ENCODE results near the gene ITIH4.

ITIH4 gene

DNA sequence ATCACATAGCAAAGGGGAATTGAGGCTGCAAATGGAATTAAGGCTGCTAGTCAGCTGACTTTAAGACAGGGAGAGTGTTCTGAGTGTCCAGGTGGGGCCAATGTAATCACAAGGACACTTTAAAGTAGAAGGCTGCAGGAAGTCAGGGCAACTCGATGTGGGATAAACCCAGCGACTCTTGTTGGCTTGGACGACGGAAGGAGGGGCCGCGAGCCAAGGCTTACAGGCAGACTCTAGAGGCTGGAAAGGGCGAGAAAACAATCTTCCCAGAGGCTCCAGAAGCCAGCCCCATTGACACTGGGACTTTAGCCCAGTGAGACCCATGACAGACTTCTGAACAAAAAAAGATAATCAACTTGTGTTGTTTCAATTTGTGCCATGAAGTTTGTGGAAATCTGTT, 17.3 kb upstream of the ITIH4 start:
- DNase-seq = no peak

DNA sequence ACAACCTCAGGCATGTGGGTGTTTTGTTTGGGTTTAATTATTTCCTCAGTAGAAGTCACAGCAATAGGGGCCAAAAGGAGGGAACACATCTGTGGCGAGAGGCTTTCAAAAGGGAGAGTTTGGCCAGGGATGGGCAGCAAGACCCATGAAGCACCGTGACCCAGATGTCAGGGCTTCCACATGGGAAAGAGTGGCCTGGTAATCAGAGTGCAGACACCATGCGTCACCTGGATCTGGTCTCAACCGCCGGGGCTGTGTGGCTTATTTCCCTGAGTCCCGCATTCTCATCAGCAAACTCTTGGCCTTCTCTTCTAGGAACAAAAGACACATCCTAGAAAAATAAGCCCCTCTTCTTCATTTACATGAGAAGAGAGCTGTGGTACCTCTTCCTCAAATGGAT, 16.8 kb upstream of the ITIH4 start:
- DNase-seq = no peak

DNA sequence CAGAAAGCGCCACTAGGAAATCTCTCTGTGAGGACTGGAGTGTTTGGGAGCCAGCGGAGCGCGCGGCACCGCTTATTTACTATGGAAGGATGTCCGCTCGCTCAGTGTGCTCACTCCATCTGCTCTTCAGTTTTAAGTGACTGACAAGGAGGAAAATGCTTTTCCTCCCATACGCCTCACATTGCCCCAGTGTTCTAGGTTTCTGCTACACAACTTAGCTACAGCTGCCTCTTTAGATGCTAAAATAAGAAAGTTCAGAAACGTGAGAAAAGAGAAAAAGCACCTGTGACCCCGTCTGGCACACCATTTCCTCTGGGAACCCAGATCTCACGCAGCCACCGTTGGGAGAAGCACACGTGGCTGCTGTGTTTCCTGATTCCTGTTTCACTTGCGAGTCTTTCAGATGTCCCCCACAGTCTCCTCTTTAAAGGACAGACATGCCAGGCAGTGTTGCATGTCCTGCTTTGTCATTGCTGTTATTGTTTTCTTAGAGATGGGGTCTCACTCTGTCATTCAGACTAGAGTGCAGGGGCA, 16.0 kb upstream of the ITIH4 start:
- no peak for DNase-seq

DNA sequence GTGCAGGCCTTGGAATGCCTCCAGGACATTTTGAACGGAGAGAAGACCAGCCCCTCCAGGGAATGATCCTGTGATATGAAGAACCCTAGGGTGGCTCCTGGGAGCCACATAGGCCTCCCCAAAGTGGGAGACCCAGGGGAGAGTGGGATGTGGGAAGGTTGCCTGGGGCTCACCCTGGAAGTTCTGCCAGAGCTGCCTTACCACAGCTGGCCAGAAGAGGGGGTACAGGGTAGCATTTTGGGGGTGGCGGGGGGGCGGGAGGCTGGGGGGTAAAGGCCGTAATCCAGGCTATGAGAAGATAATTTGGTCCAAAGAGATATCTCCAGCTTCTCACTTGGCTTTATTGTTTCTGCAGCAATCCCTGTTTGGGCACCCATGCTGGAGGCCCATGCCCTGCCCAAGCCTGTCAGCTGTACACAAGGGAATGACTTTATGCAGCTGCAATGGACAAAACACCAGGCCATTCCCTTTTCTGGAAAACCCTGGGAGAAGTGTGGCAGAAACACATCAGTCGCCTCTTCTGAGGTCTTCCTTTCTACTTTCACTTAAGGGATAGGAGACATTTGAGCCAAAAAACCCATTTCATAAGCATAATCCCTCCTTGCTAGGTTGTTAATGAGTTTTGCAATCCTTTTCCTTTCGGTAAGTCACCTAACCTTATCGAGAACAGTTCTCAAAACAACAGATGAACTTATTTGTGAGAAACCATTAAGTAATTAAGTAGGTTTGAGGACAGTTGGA, 15.4 kb upstream of the ITIH4 start:
- peak; percentile 56 for DNase-seq

DNA sequence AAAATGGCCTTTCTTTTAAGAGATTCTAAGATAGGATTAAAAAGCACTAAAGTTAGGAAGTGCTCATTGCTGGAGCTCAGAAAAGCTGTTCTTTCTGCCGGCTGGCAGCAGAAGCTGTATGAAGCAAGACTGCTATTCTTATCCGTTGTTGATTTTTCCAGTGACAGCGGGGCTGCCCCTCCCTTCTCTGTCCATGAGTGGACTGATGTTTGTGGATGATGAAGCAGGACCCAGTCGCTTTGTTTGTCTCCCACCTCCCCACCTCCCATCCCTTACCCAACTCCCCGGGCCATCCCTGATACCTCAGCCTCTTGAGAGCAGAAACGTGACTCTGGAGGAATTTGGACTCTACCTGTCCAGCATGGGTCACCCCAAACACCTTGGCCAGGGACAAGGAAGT, 14.7 kb upstream of the ITIH4 start:
- DNase-seq = no peak

DNA sequence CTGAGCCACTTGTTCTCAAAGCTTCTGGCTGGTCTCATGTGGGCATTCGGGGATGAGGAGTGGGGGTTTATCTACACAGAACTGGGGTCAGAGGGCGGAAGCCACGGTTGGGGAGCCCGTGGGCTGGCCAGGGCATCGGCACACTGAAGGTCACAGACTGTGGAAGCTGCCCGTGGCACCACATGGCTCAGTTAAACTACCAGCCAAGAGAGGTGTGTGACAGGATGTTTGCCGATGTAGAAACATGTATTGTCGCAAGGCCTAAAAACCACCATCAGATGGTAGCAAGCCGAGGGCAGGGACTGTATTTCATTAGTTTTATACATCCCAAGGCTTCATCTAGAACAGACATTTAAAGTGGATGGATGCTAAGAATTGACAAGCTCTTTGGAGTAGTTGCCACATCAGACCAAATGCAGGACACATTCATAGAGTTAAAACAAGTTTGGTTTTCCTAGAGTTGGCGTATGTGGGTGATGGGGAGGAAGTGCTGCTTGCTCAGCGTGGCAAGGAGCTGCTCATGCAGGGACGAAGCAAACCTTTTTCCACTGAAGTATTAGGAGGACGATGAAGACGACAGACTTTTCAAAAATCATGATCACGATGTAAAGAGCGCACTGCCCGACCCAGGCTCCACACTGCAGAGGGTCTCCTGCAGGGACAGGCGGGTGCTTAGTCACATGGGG, 14.0 kb upstream of the ITIH4 start:
- no peak for DNase-seq

DNA sequence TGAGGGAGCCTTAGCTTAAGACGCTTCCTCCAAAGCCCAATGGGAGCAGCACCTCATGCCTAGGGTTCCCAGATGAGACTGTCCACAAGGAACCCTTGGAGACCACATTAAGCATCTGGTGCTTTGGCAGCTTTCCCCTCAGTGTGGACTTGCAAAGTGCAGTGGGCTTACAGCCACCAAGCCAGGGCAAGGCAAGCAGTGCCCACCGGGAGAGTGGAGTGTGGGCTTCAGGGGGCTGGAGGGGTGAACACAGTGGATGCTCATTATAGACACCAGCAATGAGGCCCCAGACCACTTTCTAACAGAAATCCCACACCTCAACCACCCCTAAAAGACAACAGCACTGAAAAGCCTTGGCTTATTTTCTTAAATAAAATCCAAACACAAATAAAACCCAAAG, 13.4 kb upstream of the ITIH4 start:
- DNase-seq = no peak

DNA sequence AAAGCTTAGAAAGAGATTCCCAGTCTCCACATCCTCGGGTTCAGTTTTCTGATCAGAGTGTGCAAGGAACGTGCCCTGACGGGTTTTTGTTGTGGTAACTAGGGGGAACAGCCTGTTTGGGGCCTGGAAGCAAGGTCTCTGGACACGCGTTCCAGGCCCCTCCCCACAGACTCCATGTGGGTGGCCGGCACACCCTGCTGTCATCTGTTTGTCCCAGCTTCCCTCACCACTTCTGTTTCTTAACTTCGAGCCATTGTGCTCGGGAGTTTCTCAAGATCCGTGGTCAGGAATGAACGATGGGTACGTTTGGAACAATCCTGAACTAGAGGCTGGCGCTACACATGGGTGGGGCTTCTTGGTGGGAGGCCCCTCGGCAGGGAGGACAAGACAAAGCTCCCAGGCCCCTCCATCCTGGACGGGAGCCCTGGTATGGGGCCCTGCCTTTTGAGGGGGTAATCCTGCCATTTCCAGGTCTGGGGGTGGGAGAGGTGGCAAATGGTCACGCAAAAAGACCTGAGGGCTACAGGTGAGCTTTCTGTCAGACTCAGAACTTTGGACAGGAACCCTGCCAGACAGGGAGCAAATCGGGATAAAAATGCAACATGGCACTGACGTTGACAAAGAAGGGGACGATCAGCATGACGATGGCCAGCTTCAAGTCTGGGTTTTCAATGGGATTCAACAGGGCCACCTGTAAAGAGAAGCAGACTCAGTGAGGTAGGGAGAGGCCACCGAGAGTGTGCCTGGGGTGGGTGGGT, 12.8 kb upstream of the ITIH4 start:
- DNase-seq = no peak

DNA sequence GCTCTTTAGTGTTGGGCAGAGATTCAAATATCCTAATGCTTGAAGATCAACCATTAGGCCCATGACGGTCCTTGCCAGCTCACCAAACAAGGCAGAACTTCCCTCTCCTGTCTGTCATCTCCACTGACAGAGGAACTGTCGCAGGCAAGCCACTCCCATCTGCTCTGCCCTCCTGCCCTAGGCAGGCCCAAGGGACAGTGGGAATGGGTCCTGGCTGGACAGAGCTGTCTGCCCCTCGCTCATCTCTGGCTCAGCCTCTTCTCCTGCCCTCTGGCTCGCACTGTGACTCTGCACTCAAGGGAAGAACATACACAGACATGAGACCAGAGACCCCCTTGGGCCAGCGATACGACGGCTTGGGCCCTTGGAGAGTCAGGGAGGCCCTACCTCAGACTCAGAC, 12.0 kb upstream of the ITIH4 start:
- DNase-seq = no peak

DNA sequence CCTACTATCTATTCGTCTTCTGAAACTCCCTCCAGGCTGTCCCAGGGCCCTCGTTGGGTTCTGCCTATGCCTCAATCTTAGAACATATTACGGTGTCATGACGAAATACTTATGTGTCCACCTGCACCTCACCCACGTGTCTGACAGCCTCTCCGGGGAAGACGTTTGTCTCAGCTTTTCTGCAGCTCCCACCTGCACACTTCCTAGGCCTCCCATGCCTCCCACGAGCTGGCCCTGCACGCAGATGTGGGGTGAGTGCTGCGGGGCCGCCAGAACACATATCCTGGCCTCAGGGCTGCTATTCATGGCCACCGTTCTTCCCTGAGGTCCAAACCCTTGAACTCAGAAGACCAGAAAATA, 11.5 kb upstream of the ITIH4 start:
- no peak for DNase-seq

DNA sequence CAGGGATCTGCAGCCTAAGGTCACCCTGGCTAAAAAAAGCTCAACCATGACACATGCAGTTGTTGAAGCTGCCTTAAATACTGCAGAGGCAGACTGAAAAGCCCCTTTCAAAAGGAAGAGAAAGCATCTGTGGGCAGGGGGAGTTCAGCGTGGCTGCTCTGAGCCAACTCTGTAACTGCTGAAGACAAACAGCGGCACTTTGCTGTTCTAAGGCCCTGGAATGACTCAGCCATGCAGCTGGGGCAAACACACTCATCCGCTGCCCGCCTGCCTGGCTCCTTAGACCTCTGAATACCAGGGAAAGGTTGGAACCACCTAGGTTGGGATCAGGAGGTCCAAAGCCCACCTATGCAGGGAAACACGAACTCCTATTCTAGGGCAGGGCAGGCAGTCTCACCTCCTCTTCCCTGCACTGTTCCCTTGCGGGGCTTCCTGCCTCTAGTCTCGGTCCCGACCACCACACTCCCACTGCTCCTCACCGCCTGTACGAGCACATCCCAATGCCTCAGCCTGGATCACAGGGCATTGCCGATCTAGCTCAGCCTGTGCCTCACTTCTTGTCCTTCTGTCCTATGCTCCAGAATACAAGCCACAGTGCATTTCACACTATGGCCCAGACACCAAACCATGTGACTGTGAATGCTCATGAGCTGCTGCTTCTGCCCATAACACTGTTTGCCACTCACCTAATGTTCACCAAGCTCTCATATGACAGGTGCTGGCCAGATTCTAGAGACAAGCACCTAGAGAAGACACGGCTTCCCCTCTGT, 10.9 kb upstream of the ITIH4 start:
- DNase-seq = no peak

DNA sequence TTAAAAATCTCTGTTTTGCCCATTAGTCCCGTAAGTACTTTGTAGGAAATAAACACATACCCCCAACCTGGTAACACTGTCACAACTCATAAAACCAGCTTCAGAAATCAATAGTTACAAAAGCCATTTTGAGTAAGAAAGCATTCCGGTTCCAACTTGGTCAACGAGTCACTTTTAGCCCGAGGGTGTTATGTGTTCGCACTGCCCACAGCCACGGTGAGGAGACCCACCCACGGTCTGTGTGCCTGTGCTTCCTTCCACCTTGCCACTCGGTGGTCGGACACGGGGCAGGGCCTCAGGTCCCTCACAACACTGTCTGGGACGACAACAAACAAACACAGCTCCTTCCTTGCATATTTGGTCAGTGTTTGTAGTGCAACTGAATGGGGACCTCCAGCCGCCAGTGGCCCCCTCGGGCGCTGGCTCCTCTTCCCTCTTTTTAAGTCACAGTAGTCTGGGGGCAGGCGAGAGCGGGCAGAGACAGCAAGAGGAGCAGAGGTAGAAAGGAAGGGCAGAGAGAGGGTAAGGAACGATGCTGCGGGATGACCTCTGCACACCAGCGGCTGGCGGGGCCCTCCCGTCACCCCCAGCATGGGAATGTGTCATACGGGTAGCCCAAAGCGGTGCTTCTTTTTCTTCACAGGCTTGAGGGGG, 9.5 kb upstream of the ITIH4 start:
- no peak for DNase-seq

DNA sequence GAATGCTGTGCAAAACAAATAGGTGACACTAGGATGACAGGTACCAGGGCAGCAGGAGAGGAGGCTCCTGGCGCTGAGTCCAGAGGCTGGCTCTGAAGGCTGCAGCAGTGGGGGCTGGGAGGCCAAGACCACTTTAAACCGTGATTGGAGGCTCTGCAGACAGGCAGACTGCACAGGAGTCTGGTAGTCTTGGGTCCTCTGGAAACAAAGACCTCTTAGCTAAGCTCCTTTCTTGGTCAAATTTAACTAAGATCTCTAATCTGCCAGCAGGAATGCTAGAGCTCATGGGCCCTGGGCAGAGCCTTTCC, 8.8 kb upstream of the ITIH4 start:
- no peak for DNase-seq

DNA sequence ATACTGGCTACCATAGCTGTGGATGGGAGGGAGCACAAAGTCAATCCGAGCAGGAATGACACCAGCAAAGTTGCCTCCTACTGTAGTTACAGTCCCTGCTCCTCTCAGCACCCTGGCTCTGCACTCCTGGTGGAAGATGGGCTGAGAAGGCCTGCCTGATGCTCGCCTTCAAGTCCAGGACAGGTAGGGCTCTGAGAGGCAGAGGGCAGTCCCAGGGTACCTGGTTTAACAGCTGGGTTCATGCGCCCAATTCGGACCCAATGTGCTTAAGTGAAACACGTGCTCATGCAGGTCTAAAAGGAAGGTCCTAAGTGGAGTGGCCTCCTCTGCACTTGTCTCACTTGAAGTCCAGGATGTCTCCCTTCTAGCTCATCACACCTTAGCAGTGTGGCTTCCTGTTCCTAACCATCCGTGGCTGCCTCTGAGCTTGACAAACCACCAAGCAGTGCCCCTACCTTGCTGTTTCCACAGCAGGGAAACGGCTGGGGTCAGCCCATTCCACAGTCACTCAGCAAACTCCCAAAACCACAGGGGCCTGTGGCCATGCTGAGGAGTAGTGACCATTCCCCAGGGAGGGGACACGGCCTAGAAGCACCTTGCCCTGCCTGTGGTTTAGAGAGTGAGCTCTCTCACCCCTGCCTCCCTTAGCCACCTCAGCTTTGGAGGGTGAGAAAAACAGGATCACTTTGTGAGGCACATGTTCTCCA, 8.2 kb upstream of the ITIH4 start:
- no peak for DNase-seq

DNA sequence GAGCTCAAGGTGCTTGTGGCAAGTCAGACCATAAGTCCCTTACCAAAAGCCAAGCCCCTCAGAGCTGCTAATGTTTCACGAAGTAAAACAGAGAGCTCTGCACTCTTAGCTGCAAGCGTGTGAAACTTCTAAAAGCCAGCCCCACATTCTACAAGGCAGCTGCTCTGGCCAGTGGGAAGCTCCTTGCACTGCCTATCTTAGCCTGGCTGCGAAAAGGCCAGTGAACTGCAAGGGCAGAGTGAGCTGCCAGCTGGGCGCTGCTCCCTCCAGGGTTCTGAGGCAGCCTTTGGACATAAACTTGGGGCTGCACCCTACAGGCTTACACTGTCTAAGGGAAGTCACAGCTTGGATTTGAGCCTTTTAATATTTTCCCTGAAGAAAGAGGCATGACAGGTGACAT, 6.5 kb upstream of the ITIH4 start:
- no peak for DNase-seq

DNA sequence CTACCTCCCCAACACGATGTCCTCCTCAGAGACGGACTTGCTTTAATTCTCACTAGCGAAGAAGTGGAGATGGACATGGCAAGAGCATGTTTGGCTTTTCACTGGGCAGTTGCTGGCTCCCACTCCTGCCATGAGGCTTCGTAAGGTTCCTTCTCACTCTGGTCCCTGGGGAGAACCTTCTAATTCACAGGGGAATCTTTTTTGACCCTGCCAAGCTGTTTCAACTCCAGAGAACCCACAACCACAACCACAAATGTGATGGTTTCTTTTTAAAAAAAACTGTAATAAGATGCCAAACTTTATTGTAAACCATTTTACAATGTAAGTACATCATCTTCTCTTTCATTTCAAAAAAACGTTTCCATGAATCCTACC, 6.0 kb upstream of the ITIH4 start:
- no peak for DNase-seq

DNA sequence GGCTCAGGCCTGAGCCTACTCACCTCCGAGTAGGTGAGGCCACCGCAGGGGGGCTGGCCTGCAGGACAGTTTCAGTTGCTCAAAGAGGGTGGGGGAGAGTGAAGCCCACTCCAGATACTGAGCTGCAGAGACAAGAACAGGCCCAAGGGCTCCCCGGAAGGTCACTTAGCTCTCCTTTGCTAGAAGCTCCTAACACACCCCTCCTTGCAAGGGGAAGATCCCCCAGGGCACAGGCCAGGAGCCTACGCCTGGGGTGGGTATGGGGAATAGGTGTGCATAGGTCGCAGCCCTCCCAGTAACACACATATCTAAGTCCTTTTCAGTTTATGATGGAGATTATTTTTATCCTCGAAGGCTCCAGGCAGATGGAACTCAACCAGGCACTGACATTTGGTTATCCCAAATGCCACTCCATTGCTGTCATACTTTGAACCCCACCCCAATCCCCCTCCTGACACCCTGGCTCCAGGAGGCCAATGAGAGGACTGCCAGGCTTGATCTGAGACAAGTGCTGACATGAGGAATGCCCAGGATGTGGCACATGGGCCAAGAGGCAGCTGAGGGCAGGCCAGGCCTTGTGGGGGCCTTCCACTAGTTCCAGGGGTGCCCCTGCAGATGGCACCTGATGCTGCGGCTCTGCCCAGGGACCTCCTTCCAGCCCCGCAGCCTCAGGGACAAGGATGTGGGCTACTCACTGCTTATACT, 5.4 kb upstream of the ITIH4 start:
- no peak for DNase-seq

DNA sequence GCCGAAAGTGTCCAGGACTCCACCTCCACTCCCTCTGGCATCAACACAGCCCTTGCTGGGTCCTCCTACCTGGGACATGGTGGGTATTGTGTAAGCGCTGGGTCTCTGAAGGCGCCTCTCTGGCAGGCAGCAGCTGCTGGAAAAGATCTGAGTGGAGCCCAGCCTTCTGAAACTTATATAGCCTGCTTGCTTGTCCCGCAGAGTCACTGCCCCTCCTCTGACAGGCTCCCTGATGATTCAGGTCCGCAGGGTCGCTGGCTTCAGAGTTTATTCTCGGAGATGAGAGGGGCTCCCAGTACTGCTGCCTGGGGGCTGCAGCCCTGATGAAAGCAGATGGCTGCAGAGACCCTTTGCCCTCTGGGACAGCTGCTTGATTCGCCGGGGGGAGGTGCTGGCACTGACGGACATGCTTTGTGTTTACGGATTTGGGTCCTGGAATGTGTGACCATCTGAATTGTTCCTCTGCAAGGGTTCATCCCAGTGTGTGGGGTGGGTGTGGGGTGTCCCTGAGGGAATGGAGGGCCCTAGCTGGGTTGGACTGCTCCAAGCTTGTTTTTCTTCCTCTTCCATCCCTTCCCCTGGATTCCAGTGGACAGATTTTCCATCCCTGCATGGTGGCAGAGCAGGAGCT, 4.5 kb upstream of the ITIH4 start, which contains the start of gene MUSTN1:
TSS of gene MUSTN1 (minus strand) at position 149 of the 631 bp plus-strand sequence. CDS start at position 78, 71 bp downstream.
- DNase-seq = no peak

DNA sequence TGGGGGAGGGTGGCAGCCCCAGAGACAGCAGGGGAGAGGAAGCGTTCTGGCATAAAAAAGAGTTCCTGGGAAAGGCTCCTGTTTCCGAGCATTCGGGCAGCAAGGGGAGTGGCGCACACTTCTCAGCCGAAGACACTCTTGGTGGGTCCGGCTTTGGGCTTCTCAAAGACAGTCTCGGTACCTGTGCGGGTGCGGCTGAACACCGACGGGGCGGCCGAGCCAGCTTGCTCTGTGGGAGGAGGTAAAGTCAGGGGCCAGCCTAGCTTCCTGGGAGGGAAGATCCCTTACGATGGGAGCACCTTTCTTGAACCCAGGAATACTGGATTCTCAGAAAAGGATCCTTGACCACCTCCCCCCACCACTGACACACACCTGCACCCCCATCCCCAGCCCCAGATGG, 2.7 kb upstream of the ITIH4 start:
- DNase-seq = no peak

DNA sequence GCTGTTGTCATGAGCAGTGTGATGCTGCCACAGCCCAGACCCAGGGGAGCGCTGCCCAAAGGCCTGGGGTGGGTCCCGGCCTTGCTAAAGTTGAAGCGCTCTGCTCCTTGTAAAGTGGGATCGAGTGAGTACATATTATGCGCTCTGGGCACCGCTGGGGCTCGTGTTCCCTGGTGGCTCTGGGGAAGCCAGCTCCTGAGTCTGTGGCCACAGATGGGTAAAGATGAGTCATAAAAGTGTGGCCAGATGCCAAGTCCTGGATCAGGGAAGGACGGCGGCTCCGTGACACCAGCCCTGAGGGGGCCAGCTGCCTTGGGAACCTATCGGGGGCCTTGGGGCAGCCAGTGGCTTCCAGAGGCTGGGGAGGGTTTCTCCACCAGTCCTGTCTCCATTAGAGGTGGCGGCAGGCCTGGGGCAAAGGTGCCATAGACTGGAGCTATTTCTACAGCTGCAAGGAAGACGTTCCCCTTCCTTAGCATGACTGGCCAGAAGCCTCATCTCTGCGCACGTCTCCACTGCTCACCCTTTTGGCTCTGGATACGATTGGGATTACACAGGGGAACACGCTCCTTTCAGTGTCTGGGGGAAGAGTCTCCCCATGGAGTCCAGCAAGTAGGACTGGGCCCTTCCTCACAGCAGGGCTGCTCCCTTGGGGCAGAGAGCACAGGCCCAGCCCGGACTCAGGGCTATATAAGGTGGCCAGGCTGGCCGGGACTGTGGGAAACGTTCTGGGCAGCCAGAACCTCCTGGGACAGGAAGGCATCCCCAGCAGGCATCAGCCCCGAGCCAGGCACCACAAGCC, 1.2 kb upstream of the ITIH4 start:
- DNase-seq = no peak

Measured in stimulated activated CD8-positive, alpha-beta memory T cell treated with anti-CD3 and anti-CD28 coated beads, Interleukin-4, amount 100 ng/mL, for 48 hours (primary cell).